Activated T-helper 1 cell treated with anti-CD3 and anti-CD28 coated beads, Interleukin-2, amount 50 U/mL, for 16 hours (primary cell): ENCODE measurements around the gene AMY1B.
"Not testable (repeated sequence)": the region's sequence is repeated elsewhere in the genome, so short reads cannot be mapped to it uniquely, and the experiment has no call there.

Source experiments
- DNase-seq, 2 donors: peaks; one replicate each; pipeline ENCODE4 v3.0.0-alpha.2; 2020; ENCODE audit warnings: low read depth in 1 of 2, low spot score in 1 of 2

The AMY1B gene

GRCh38 chr1:103696110-103696509, at the start of gene AMY1B:
TSS of gene AMY1B (minus strand) at chr1:103696210. CDS start at chr1:103695639, 571 bp downstream.
- DNase-seq: not testable (repeated sequence)

GRCh38 chr1:103745040-103745439, 49.0 kb upstream of the AMY1B start:
- not testable (repeated sequence) for DNase-seq

GRCh38 chr1:103744449-103744848, 48.4 kb upstream of the AMY1B start:
- not testable (repeated sequence) for DNase-seq

GRCh38 chr1:103738031-103738430, 42.0 kb upstream of the AMY1B start:
- DNase-seq: not testable (repeated sequence)

- not testable (repeated sequence) for DNase-seq
Observed at GRCh38 chr1:103735334-103735733, 39.3 kb upstream of the AMY1B start.

- DNase-seq: not testable (repeated sequence)
Observed at GRCh38 chr1:103721473-103721872, 25.5 kb upstream of the AMY1B start.

GRCh38 chr1:103717404-103717803, 21.4 kb upstream of the AMY1B start:
- DNase-seq: not testable (repeated sequence)

- not testable (repeated sequence) for DNase-seq
Observed at GRCh38 chr1:103710381-103710780, 14.4 kb upstream of the AMY1B start.

- not testable (repeated sequence) for DNase-seq
Observed at GRCh38 chr1:103707670-103708069, 11.7 kb upstream of the AMY1B start.

GRCh38 chr1:103701256-103701655, 5.2 kb upstream of the AMY1B start:
- not testable (repeated sequence) for DNase-seq

GRCh38 chr1:103700669-103701068, 4.7 kb upstream of the AMY1B start:
- DNase-seq: not testable (repeated sequence)

GRCh38 chr1:103697430-103697829, 1.4 kb upstream of the AMY1B start:
- DNase-seq: not testable (repeated sequence)

GRCh38 chr1:103676335-103676734, 19.7 kb downstream of the AMY1B start:
- not testable (repeated sequence) for DNase-seq

- not testable (repeated sequence) for DNase-seq
Observed at GRCh38 chr1:103655460-103655859, 40.5 kb downstream of the AMY1B start, which contains the start of gene AMY1A. TSS of gene AMY1A (plus strand) at chr1:103655760. CDS start at chr1:103656331, 571 bp downstream.

GRCh38 chr1:103654133-103654532, 41.9 kb downstream of the AMY1B start:
- not testable (repeated sequence) for DNase-seq

- DNase-seq: not testable (repeated sequence)
Observed at GRCh38 chr1:103650889-103651288, 45.1 kb downstream of the AMY1B start.

GRCh38 chr1:103650305-103650704, 45.7 kb downstream of the AMY1B start:
- DNase-seq: not testable (repeated sequence)

- not testable (repeated sequence) for DNase-seq
Observed at GRCh38 chr1:103643908-103644307, 52.1 kb downstream of the AMY1B start.

GRCh38 chr1:103641194-103641593, 54.8 kb downstream of the AMY1B start:
- DNase-seq: not testable (repeated sequence)
